Endothelial cell of umbilical vein (primary cell): Measurements from ENCODE around the gene NAGPA.

Experiments
- EZH2 ChIP-seq: IDR thresholded peaks from 2 replicates; pipeline ENCODE4 v1.6.1; 2012; ENCODE audit warnings: borderline replicate concordance, low read depth, mild to moderate bottlenecking, moderate library complexity, low read length, inconsistent platforms; ENCODE audit not compliant: severe bottlenecking
- MYC ChIP-seq: IDR thresholded peaks from one replicate; pipeline ENCODE4 v1.6.1; 2011; ENCODE audit warnings: mild to moderate bottlenecking, low read depth, low read length
- POLR2A ChIP-seq: IDR thresholded peaks from 2 replicates; pipeline ENCODE4 v1.6.1; 2012; ENCODE audit warnings: low read depth, mild to moderate bottlenecking, control low read depth, low read length
- POLR2AphosphoS5 ChIP-seq: IDR thresholded peaks from 2 replicates; pipeline ENCODE4 v1.6.1; 2012; ENCODE audit warnings: low read depth, mild to moderate bottlenecking, control low read depth, low read length, moderate library complexity; ENCODE audit not compliant: insufficient read depth
- TF ChIP-seq, protein P1 (sequence below), 2 donors: IDR thresholded peaks; 1 replicate in 1 of 2; 2 replicates in 1 of 2; pipeline ENCODE4 v1.5.1; 2011; ENCODE audit warnings: low read length in 2 of 2, mild to moderate bottlenecking in 2 of 2, moderate library complexity in 2 of 2, control low read depth in 1 of 2, inconsistent platforms in 1 of 2, low read depth in 1 of 2; ENCODE audit not compliant: insufficient read depth in 1 of 2; ENCODE audit errors: extremely low read depth in 1 of 2
- TF ChIP-seq, protein P2 (sequence below): IDR thresholded peaks from 2 replicates; pipeline ENCODE4 v1.6.1; 2011; ENCODE audit not compliant: insufficient read depth, insufficient read length

DNA sequence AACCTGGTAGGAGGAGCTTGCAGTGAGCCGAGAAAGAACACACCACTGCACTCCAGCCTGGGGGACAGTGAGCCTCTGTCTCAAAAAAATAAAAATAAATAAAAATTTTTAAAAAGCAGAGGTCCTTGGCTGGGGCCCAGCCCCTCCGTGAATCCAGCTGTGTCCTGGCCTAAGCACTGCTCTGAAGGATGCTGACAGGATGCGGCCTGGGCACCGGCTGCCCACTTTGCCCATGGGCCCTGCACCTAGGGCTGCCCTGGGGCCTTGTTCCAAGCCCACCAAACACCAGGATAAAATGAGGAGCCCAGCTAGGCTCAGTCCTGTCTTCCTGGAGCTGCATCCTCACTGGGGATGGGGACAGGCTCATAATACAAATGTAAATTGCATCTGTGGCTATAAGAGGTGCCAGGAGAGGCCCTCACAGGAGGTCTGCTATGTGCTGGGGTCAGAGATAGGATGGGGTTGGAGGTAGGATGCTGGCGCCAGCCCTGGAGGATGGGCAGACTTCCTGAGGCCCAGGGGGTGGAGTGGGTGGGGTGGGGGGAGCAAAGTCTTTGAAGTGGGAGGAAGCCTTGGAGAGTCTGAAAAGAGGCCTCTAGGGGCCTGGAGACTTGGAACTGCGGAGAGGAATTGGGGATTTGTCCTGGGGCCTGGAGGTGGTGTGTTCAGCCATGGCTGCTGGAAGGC is 25.8 kb upstream of the NAGPA start:
- TF ChIP-seq, protein P1, sequence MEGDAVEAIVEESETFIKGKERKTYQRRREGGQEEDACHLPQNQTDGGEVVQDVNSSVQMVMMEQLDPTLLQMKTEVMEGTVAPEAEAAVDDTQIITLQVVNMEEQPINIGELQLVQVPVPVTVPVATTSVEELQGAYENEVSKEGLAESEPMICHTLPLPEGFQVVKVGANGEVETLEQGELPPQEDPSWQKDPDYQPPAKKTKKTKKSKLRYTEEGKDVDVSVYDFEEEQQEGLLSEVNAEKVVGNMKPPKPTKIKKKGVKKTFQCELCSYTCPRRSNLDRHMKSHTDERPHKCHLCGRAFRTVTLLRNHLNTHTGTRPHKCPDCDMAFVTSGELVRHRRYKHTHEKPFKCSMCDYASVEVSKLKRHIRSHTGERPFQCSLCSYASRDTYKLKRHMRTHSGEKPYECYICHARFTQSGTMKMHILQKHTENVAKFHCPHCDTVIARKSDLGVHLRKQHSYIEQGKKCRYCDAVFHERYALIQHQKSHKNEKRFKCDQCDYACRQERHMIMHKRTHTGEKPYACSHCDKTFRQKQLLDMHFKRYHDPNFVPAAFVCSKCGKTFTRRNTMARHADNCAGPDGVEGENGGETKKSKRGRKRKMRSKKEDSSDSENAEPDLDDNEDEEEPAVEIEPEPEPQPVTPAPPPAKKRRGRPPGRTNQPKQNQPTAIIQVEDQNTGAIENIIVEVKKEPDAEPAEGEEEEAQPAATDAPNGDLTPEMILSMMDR (IDR thresholded peaks at IDR 0.05; ENCODE audit: extremely low read depth in 1 of 2, insufficient read depth in 1 of 2, low read depth in 1 of 2, low read length in 2 of 2), result no peak
- no peak for TF ChIP-seq POLR2A
- TF ChIP-seq, protein P2, sequence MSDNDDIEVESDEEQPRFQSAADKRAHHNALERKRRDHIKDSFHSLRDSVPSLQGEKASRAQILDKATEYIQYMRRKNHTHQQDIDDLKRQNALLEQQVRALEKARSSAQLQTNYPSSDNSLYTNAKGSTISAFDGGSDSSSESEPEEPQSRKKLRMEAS, result no peak
- TF ChIP-seq POLR2AphosphoS5, result no peak
- TF ChIP-seq MYC, result no peak
- no peak for TF ChIP-seq EZH2
